ENCODE results near the gene IGF2BP1. TPM values are rescaled to one million over a fixed set of nuclear protein-coding genes. Genes with fewer than 3 reads are reported as not detected.

IGF2BP1 gene
- polyA plus RNA-seq, 1 donor from 2014 or later, result 13.0 TPM

DNA sequence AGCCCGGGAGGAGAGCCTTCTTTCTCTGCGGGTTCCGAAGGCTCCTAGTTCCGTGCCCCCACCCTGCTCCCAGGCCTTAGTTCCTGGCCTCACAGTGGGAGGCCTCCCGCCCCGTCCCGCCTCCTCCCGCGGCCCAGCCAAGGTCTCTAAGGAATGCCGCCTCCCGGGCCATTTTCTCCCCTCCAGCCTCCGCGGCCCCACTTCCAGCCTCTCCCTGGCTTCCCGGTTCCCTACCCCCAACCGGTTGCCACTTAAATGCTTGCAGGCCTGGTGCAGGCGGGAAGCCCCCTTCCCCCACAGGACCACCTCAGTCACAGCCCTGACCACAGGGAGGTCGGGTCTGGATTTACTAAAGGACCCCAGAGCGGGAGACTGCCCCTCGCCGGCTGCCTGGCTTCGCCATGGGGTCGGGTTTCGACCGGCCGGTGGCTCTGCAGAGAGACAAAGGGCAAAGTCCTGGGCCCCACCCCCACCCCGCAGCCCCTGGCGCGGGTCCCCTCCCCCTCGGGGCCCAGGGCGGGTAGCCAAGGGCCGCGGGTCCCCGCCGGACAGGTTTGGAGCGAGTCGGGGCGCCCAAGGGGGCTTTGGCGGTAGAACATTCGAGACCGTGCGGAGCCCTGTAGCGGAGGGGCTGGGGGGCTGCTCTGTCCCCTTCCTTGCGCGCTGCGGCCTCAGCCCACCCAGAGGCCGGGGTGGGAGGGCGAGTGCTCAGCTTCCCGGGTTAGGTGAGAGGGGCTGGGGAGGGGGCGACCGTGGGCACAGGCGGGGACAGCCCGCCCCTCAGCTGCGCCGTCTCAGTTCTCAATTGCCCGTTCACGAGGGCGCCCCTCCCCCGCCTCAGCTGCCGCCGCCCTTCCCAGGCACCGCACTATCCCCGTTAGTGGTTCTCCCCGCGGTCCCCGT is 16.4 kb downstream of the IGF2BP1 start:
- Histone ChIP-seq H3K27me3 (ENCODE audit: insufficient read depth, low read depth, low read length) (no peaks in the 10 kb centered on the region), H3K4me2 (ENCODE audit: low read length) (peak overlapping the region; percentile 35), H3K79me2 (replicated peaks; ENCODE audit: insufficient read depth, low read length) (peaks cover 65% of the 10 kb centered on the region), H3K9me3 (ENCODE audit: low read length) (no peaks in the 10 kb centered on the region), H3K9me2 (ENCODE audit: insufficient read depth, low read length) (no peaks in the 10 kb centered on the region), H4K20me1 (ENCODE audit: insufficient read depth) (no peaks in the 10 kb centered on the region), H3K9ac (ENCODE audit: low read length) (peak overlapping the region; percentile 44), H2AFZ (ENCODE audit: low read depth, low read length) (no peak overlapping the region), H3K4me3 (ENCODE audit: low read length) (peak overlapping the region; percentile 50), H3K36me3 (ENCODE audit: insufficient read depth, low read length) (no peaks in the 10 kb centered on the region), H3F3A (ENCODE audit: insufficient read depth, low read length, poor library complexity, severe bottlenecking) (no peaks in the 10 kb centered on the region), H3K27ac (ENCODE audit: low read length) (no peak overlapping the region)
- TF ChIP-seq, protein P1, sequence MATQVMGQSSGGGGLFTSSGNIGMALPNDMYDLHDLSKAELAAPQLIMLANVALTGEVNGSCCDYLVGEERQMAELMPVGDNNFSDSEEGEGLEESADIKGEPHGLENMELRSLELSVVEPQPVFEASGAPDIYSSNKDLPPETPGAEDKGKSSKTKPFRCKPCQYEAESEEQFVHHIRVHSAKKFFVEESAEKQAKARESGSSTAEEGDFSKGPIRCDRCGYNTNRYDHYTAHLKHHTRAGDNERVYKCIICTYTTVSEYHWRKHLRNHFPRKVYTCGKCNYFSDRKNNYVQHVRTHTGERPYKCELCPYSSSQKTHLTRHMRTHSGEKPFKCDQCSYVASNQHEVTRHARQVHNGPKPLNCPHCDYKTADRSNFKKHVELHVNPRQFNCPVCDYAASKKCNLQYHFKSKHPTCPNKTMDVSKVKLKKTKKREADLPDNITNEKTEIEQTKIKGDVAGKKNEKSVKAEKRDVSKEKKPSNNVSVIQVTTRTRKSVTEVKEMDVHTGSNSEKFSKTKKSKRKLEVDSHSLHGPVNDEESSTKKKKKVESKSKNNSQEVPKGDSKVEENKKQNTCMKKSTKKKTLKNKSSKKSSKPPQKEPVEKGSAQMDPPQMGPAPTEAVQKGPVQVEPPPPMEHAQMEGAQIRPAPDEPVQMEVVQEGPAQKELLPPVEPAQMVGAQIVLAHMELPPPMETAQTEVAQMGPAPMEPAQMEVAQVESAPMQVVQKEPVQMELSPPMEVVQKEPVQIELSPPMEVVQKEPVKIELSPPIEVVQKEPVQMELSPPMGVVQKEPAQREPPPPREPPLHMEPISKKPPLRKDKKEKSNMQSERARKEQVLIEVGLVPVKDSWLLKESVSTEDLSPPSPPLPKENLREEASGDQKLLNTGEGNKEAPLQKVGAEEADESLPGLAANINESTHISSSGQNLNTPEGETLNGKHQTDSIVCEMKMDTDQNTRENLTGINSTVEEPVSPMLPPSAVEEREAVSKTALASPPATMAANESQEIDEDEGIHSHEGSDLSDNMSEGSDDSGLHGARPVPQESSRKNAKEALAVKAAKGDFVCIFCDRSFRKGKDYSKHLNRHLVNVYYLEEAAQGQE (IDR thresholded peaks at IDR 0.05; ENCODE audit: borderline replicate concordance), result peak; percentile 27
- TF ChIP-seq TAF1 (IDR thresholded peaks at IDR 0.05; ENCODE audit: low read depth) (no peak), POLR2AphosphoS5 (IDR thresholded peaks at IDR 0.05) (no peak)

DNA sequence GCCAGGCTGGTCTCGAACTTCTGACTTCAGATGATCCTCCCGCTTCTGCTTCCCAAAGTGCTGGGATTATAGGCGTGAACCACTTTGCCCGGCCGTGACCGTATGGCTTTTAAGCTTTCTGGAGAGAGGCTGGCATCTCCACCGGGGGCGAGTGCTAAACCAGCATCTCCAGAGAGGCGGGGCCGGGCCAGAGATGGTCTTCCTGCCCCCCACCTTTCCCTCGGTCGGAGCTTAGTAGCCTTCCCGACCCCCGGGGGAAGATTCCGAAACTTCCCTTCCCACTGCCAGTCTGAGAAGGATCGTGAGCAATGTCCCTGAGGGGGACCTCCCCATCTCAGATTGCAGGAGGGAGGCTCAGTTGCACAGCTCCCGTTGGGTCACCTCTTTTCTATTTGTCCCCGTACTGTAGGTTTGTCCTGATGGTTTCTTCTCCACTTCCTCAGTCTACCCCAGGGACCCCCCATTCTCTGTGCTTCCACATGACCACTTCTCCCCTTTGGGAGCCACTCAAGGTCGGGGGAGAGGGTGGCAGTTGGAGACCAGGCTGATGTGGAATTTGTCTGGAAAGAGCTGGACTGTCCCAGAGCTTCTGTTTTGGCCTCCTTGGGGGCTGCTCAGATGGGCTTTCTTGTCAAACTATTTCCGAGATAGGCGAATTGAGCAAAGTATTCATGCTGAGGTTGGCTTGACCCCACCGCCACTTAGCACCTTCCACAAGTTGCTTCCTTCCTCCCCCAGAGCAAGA is 18.2 kb downstream of the IGF2BP1 start:
- Histone ChIP-seq H3K9ac (ENCODE audit: low read length) (no peak overlapping the region), H3K9me2 (ENCODE audit: insufficient read depth, low read length) (no peaks in the 10 kb centered on the region), H3K4me3 (ENCODE audit: low read length) (no peak overlapping the region), H3F3A (ENCODE audit: insufficient read depth, low read length, poor library complexity, severe bottlenecking) (no peaks in the 10 kb centered on the region), H3K79me2 (replicated peaks; ENCODE audit: insufficient read depth, low read length) (peaks cover 63% of the 10 kb centered on the region), H2AFZ (ENCODE audit: low read depth, low read length) (no peak overlapping the region), H3K4me2 (ENCODE audit: low read length) (no peak overlapping the region), H3K27me3 (ENCODE audit: insufficient read depth, low read depth, low read length) (no peaks in the 10 kb centered on the region), H3K27ac (ENCODE audit: low read length) (no peak overlapping the region), H3K9me3 (ENCODE audit: low read length) (no peaks in the 10 kb centered on the region), H3K36me3 (ENCODE audit: insufficient read depth, low read length) (no peaks in the 10 kb centered on the region), H4K20me1 (ENCODE audit: insufficient read depth) (no peaks in the 10 kb centered on the region)
- TF ChIP-seq EZH2 (IDR thresholded peaks at IDR 0.05; ENCODE audit: borderline replicate concordance, insufficient read depth, low read length, poor library complexity, severe bottlenecking) (no peak), SMC3 (conservative IDR thresholded peaks at IDR 0.05; ENCODE audit: poor library complexity) (no peak), EP300 (conservative IDR thresholded peaks at IDR 0.05; ENCODE audit: poor library complexity, severe bottlenecking) (no peak), TAF1 (IDR thresholded peaks at IDR 0.05; ENCODE audit: low read depth) (no peak), MXI1 (conservative IDR thresholded peaks at IDR 0.05; ENCODE audit: poor library complexity, severe bottlenecking) (no peak), RAD21 (conservative IDR thresholded peaks at IDR 0.05) (no peak), POLR2AphosphoS5 (IDR thresholded peaks at IDR 0.05) (no peak)
- TF ChIP-seq, protein P2, sequence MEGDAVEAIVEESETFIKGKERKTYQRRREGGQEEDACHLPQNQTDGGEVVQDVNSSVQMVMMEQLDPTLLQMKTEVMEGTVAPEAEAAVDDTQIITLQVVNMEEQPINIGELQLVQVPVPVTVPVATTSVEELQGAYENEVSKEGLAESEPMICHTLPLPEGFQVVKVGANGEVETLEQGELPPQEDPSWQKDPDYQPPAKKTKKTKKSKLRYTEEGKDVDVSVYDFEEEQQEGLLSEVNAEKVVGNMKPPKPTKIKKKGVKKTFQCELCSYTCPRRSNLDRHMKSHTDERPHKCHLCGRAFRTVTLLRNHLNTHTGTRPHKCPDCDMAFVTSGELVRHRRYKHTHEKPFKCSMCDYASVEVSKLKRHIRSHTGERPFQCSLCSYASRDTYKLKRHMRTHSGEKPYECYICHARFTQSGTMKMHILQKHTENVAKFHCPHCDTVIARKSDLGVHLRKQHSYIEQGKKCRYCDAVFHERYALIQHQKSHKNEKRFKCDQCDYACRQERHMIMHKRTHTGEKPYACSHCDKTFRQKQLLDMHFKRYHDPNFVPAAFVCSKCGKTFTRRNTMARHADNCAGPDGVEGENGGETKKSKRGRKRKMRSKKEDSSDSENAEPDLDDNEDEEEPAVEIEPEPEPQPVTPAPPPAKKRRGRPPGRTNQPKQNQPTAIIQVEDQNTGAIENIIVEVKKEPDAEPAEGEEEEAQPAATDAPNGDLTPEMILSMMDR (IDR thresholded peaks at IDR 0.05; ENCODE audit: poor library complexity, severe bottlenecking), result no peak
- TF ChIP-seq, protein P1 (IDR thresholded peaks at IDR 0.05; ENCODE audit: borderline replicate concordance), result no peak

Measured in neural cell (in vitro differentiated cells).